Epithelial cell of proximal tubule (primary cell): Measurements from ENCODE around the gene ARF6. TPM values are rescaled to one million over a fixed set of nuclear protein-coding genes. Genes with fewer than 3 reads are reported as not detected.

Experiments
- DNase-seq: peaks from one replicate; pipeline ENCODE4 v3.0.0-alpha.2; 2011; ENCODE audit warnings: low read depth
- H3K4me3 ChIP-seq: 2 replicates; pipeline ENCODE4 v1.5.1; 2011; ENCODE audit warnings: low read depth, mild to moderate bottlenecking, low read length
- total RNA-seq: library from RNA; depleted of rRNA; stranded (reverse); fragments of >200 nt; gene quantifications from 2 replicates; pipeline ENCODE4 v1.2.3, GENCODE V29; 2015
- TF ChIP-seq, protein P1 (sequence below): conservative IDR thresholded peaks from 2 replicates; pipeline ENCODE4 v1.5.1; 2012; ENCODE audit warnings: low read depth, mild to moderate bottlenecking, low read length

ARF6 gene
- total RNA-seq, 1 donor from 2014 or later = 121 TPM

DNA sequence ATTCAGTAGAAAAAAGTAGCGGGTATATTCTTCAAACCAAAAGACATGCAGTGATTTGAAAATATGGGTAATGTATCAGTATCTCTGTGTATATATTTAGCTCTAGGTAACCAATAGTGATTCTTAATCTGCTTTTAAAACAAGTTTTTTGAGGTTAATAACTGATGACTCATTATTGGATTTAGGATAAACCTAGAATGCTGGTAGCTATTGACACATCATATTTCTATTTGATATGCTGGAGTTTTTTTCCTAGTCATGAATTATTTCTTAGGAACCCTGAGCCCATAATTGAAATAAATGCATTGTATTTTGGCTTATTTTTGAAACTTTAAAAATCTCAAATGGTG, 15.5 kb downstream of the ARF6 start:
- DNase-seq = no peak
- H3K4me3 ChIP-seq = no peak overlapping the region
- TF ChIP-seq, protein P1, sequence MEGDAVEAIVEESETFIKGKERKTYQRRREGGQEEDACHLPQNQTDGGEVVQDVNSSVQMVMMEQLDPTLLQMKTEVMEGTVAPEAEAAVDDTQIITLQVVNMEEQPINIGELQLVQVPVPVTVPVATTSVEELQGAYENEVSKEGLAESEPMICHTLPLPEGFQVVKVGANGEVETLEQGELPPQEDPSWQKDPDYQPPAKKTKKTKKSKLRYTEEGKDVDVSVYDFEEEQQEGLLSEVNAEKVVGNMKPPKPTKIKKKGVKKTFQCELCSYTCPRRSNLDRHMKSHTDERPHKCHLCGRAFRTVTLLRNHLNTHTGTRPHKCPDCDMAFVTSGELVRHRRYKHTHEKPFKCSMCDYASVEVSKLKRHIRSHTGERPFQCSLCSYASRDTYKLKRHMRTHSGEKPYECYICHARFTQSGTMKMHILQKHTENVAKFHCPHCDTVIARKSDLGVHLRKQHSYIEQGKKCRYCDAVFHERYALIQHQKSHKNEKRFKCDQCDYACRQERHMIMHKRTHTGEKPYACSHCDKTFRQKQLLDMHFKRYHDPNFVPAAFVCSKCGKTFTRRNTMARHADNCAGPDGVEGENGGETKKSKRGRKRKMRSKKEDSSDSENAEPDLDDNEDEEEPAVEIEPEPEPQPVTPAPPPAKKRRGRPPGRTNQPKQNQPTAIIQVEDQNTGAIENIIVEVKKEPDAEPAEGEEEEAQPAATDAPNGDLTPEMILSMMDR = no peak

DNA sequence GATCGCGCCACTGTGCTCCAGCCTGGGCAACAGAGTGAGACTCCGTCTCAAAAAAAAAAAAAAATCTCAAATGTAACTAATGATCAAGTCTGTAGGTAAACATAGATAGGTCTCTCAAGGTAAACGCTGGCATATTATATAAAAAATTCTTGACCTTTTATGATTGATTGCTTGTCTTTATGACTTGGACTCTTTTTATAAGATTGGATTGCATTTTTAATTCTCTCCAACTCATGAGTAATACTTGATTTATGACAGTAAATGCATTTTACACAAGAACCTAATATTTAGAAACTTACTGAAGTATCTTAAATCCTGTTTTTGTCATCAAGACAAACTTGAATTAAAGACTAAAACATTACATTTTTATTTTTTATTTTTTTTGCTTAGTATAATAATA, 16.1 kb downstream of the ARF6 start:
- TF ChIP-seq, protein P1 = no peak
- H3K4me3 ChIP-seq = no peak overlapping the region
- no peak for DNase-seq

DNA sequence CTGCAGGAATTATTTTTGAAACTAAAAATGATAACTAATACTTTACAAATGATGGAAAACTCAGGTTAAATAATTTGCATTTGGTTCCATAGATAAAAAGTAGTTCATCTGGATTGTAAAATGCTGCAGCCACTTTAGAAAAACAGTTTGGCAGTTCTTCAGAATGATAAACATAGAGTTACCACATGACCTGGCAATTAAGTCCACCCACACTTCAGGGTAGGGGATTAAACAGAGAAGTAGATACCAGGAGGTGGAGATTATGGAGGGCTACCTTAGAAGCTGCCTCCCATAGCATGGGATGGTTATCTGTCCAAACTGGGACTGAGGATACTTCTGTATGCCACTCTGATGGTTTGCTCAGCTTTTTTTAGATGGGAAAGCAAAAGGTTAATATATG, 22.2 kb downstream of the ARF6 start:
- H3K4me3 ChIP-seq = no peak overlapping the region
- no peak for DNase-seq
- TF ChIP-seq, protein P1 = no peak

DNA sequence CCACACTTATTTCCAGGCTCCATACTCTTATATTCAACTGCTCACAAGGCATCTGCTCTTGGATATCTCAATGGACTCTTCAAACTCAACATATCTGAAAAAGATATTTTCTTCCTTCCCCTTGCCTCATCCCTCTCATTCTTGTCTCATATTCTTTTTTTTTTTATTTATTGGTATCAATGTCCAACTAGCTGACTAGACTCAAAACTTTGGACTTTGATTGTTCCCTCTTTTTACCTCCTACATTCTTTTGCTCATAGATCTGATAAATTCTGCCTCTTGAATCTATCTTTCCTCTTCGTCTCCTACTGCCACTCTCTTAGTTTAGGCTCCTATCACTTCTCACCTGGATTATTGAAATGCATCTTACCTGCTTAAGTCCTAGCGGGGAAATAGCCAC, 25.8 kb downstream of the ARF6 start:
- no peak overlapping the region for H3K4me3 ChIP-seq
- no peak for DNase-seq
- TF ChIP-seq, protein P1 = no peak

DNA sequence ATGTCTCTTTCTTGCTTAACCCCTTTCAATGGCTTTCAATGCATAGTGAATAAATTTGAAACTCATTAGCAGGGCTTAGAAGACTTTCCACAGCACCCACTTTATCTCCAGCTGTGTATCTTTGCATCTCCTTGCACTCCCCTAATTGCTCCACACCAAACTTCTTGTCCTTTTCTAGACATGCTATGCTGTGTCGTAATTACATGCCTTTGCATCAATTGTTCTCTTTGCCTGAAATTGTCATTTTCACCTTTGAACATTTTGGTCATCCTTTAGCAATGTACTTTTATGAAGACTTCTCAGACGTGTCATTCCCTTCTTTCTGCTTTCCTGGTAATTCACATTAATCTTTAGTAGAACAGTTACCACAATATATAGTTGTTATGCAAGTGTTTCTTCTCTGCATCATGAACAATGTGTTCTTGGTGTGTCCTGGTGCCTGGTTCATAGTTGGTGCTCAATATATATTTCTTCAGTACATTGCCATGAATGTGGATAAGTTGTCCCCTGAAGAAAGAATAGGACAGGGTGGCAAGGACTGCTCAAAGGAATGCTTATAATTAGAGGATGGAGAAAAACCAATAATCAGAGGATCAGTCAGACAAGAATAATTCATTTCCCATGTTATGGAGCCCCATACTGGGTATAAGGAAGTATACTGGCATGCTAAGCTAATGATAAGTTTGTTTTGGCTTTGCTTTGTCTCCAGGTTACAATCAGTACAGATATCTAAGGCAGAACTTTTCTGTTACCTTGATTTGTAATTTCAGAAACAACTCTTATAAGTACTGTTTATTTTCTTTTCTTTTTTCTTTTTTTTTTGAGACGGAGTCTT, 27.2 kb downstream of the ARF6 start:
- no peak for DNase-seq
- no peak overlapping the region for H3K4me3 ChIP-seq
- TF ChIP-seq, protein P1 = no peak

DNA sequence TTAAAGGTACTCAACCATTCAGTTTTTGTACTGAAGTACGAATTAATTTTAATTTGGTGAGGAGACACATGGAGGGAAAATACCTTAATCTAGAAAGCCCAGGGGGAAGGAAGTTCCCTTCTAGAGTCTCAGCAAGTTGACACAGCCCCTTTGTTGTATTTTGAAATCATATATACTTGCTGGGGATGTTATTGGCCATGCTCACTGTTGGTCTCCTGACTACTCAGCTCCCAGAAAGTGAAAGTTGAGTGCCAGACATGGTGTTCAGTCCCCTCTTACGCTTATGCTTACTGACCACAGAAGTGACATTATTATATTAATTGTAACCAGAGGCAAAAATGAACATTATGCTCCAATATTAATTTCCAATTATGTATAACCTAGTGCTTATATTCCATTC, 28.1 kb downstream of the ARF6 start:
- TF ChIP-seq, protein P1 = no peak
- no peak for DNase-seq
- H3K4me3 ChIP-seq = no peak overlapping the region

DNA sequence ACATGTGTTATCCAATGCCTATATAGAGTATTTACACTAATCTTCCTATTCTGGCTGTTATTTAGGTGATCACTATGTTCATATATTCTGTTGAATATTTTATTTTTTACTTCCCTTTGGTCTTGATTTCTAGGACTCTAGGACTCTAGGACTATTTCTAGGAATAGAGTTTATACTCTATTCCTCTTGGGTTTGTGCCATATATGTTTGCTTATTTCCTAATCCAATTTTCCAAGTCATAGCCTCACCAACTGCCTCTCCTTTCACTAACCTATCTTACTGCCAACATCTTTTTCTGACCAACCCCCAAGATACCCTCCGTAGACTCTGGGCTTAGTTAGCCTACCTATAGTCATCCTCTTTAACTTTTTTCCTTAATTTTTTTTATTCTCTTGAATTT, 28.5 kb downstream of the ARF6 start:
- DNase-seq = no peak
- TF ChIP-seq, protein P1 = no peak

More for the DNA sequence above, 28.5 kb downstream of the ARF6 start:
- no peak overlapping the region for H3K4me3 ChIP-seq
